Measurements from ENCODE around the gene FAM241B. TPM values are rescaled to one million over a fixed set of nuclear protein-coding genes. Genes with fewer than 3 reads are reported as not detected.
A peak's percentile ranks its signal among the peaks of the same experiment; 100 is the strongest.

Gene FAM241B, protein sequence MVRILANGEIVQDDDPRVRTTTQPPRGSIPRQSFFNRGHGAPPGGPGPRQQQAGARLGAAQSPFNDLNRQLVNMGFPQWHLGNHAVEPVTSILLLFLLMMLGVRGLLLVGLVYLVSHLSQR
- total RNA-seq (1 to 10 TPM in 6 of 7 donors, under 1 TPM in 1; 0.77 to 2.8 (median 1.8) TPM), polyA plus RNA-seq (1 to 10 TPM; 1.6 to 3.2 (median 1.7) TPM)
- long read RNA-seq, donor 1 = 0 reads
- long read RNA-seq, donor 2 = 0 reads

GRCh38 chr10:69629897-69630650 is at the start of gene FAM241B:
FAM241B (plus strand) TSS chr10:69630247; CDS start chr10:69631744, 1,497 bp downstream.
- Histone ChIP-seq H3K27ac (peak within 1 kb of the TSS in 3 of 8 donors; percentile 41 to 46 (median 43)), H3K27me3 (replicated peaks in 1 of 7) (peaks cover 0 to 37% (median 15%) of the 10 kb centered on the region in 7 donors), H3K9me3 (peaks cover 0 to 3% (median 0%) of the 10 kb centered on the region in 8 donors), H3K4me1 (peaks cover 0 to 19% (median 14%) of the 10 kb centered on the region in 6 donors), H3K36me3 (no peaks in the 10 kb centered on the region), H3K4me3 (peak within 1 kb of the TSS; percentile 24 to 74 (median 44))
- intact Hi-C loops (cut with DNase I; ENCODE audit: low total_unique reads) = no loop called here
- WGBS, 5 donors = 3 to 7% (median 5%) methylated on average over 32 to 72 of the region's 72 CpGs
- DNase-seq = peak; percentile 92
- TF ChIP-seq POLR2AphosphoS5 (IDR thresholded peaks at IDR 0.05) (peak; percentile 27 to 71 (median 50)), POLR2A (IDR thresholded peaks at IDR 0.05) (no peak), CTCF (IDR thresholded peaks at IDR 0.05 in 8 of 11, conservative IDR thresholded peaks at IDR 0.05 in 3 of 11) (peak; percentile 68 to 97 (median 93))

- peaks cover 0 to 66% (median 45%) of the 10 kb centered on the region in 7 donors for H3K27me3 ChIP-seq (replicated peaks in 1 of 7)
- 67 to 83% (median 72%) methylated on average over 5 of the region's 5 CpGs for WGBS, 5 donors
These were observed 49.6 kb upstream of the FAM241B start for GRCh38 chr10:69580435-69580834.

GRCh38 chr10:69583106-69583505 is 46.9 kb upstream of the FAM241B start:
- H3K4me1 ChIP-seq = no peaks in the 10 kb centered on the region
- DNase-seq = no peak
- 41 to 66% (median 55%) methylated on average over 2 of the region's 2 CpGs for WGBS, 5 donors
- no peak overlapping the region for H3K27ac ChIP-seq
- H3K27me3 ChIP-seq (replicated peaks in 1 of 7) = peaks cover 0 to 46% (median 23%) of the 10 kb centered on the region in 7 donors
- H3K4me3 ChIP-seq = no peak overlapping the region
- intact Hi-C loops (cut with DNase I; ENCODE audit: low total_unique reads) = no loop called here
- no peaks in the 10 kb centered on the region for H3K9me3 ChIP-seq
- no peak for TF ChIP-seq POLR2A (IDR thresholded peaks at IDR 0.05)
- TF ChIP-seq POLR2AphosphoS5 (IDR thresholded peaks at IDR 0.05) = no peak
- no peak for TF ChIP-seq CTCF (IDR thresholded peaks at IDR 0.05 in 8 of 11, conservative IDR thresholded peaks at IDR 0.05 in 3 of 11)
- no peaks in the 10 kb centered on the region for H3K36me3 ChIP-seq

More at GRCh38 chr10:69580435-69580834, 49.6 kb upstream of the FAM241B start:
- intact Hi-C loops (cut with DNase I; ENCODE audit: low total_unique reads) = no loop called here
- no peaks in the 10 kb centered on the region for H3K4me1 ChIP-seq
- TF ChIP-seq POLR2A (IDR thresholded peaks at IDR 0.05) = no peak
- no peak for TF ChIP-seq CTCF (IDR thresholded peaks at IDR 0.05 in 8 of 11, conservative IDR thresholded peaks at IDR 0.05 in 3 of 11)
- no peak for TF ChIP-seq POLR2AphosphoS5 (IDR thresholded peaks at IDR 0.05)
- no peak for DNase-seq
- no peaks in the 10 kb centered on the region for H3K36me3 ChIP-seq
- no peak overlapping the region for H3K4me3 ChIP-seq
- H3K27ac ChIP-seq = no peak overlapping the region
- H3K9me3 ChIP-seq = no peaks in the 10 kb centered on the region

GRCh38 chr10:69584624-69585023 is 45.4 kb upstream of the FAM241B start:
- 79 to 93% (median 88%) methylated on average over 3 of the region's 3 CpGs for WGBS, 5 donors
- Histone ChIP-seq H3K4me3 (no peak overlapping the region), H3K27ac (no peak overlapping the region), H3K9me3 (no peaks in the 10 kb centered on the region), H3K4me1 (no peaks in the 10 kb centered on the region), H3K36me3 (no peaks in the 10 kb centered on the region), H3K27me3 (replicated peaks in 1 of 7) (peaks cover 0 to 31% (median 18%) of the 10 kb centered on the region in 7 donors)
- no peak for DNase-seq
- intact Hi-C loops (cut with DNase I; ENCODE audit: low total_unique reads) = no loop called here
- TF ChIP-seq POLR2A (IDR thresholded peaks at IDR 0.05) = no peak
- no peak for TF ChIP-seq POLR2AphosphoS5 (IDR thresholded peaks at IDR 0.05)
- TF ChIP-seq CTCF (IDR thresholded peaks at IDR 0.05 in 8 of 11, conservative IDR thresholded peaks at IDR 0.05 in 3 of 11) = no peak

All from spleen (tissue), 13 donors.